ENCODE results near the gene CCDC137. TPM values are rescaled to one million over a fixed set of nuclear protein-coding genes. Genes with fewer than 3 reads are reported as not detected.
A peak's percentile ranks its signal among the peaks of the same experiment; 100 is the strongest.

The CCDC137 gene
- total RNA-seq, 3 donors from 2014 or later = 15.5 to 19.6 (median 15.6) TPM

DNA sequence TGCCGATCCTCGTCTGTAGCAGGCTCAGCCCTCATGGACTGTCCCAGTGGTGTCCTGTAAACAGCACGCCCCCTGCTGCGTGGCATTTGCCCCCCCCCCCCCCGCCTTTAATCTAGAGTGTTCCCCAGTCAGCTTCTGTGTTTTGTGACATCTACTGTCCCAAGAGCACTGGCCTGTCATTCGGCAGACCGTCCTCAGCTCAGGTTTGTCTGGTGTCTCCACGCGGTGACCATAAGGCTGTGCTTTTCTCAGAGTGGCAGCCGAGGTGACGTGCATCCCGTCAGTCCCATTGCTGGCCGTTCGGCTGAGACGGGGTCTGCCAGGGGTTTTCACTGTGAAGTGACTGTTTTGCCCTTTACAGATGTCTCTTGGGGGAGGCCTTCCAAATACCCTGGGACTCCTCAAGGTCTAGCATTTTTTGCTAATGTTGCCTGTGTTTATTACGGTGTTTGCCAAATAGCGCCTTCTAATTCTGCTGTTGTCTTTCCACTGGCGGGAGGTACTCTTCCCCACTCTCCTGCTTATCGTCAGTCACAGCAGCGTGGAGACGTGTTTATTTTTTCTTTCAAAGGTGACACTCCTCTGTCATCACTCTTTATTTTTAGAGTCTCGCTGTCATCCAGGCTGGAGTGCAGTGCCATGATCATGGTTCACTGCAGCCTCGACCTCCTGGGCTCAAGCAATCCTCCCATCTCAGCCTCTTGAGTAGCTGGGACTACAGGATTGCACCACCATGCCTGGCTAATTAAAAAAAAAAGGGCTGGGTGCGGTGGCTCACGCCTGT, 30.9 kb downstream of the CCDC137 start:
- H3K4me3 ChIP-seq = no peak overlapping the region
- peaks cover 17% of the 10 kb centered on the region for H3K4me1 ChIP-seq (ENCODE audit: low read depth)
- DNase-seq (no peak), ATAC-seq (no peak)
- intact Hi-C loops (cut with DNase I, micrococcal nuclease) = no loop called here
- H3K36me3 ChIP-seq (ENCODE audit: low read depth) = peaks cover 16% of the 10 kb centered on the region
- TF ChIP-seq, protein P1, sequence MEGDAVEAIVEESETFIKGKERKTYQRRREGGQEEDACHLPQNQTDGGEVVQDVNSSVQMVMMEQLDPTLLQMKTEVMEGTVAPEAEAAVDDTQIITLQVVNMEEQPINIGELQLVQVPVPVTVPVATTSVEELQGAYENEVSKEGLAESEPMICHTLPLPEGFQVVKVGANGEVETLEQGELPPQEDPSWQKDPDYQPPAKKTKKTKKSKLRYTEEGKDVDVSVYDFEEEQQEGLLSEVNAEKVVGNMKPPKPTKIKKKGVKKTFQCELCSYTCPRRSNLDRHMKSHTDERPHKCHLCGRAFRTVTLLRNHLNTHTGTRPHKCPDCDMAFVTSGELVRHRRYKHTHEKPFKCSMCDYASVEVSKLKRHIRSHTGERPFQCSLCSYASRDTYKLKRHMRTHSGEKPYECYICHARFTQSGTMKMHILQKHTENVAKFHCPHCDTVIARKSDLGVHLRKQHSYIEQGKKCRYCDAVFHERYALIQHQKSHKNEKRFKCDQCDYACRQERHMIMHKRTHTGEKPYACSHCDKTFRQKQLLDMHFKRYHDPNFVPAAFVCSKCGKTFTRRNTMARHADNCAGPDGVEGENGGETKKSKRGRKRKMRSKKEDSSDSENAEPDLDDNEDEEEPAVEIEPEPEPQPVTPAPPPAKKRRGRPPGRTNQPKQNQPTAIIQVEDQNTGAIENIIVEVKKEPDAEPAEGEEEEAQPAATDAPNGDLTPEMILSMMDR (IDR thresholded peaks at IDR 0.05) = no peak
- no peaks in the 10 kb centered on the region for H3K9me3 ChIP-seq

DNA sequence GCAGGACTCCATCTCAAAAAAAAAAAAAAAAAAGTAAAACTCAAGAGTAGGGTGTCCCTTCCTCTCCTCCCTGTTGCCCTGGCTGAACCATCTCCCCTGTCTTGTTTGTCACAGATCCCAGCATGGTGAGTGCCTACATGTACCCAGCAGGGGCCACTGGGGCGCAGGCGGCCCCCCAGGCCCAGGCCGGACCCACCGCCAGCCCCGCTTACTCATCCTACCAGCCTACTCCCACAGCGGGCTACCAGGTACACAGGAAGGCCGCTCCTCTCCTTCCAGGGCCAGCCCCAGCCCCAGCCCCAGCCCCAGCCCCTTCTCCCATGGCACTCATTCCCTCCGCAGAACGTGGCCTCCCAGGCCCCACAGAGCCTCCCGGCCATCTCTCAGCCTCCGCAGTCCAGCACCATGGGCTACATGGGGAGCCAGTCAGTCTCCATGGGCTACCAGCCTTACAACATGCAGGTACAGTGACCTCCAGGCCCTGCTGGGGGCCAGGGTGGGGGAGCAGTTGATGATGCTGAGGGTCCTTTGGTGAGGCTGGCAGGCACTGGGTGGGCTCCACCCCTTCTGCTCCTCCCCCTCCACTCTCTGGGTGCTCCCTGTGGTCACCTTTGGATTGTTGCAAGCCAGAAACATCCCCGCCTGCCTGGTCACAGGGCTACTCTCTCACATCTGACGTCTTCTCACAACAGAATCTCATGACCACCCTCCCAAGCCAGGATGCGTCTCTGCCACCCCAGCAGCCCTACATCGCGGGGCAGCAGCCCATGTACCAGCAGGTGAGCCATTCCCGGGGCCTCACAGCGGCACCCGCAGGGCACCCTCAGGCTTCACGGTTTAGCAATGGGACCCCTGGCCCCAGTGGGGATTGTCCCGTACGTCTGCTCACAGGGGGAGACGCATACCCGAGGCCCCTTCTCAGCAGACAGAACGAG, 34.1 kb downstream of the CCDC137 start:
- Histone ChIP-seq H3K4me1 (ENCODE audit: low read depth) (peaks cover 29% of the 10 kb centered on the region), H3K36me3 (ENCODE audit: low read depth) (peaks cover 6% of the 10 kb centered on the region), H3K4me3 (no peak overlapping the region), H3K9me3 (no peaks in the 10 kb centered on the region)
- TF ChIP-seq, protein P1 (IDR thresholded peaks at IDR 0.05) = no peak
- ATAC-seq (no peak), DNase-seq (peak in 1 of 3 donors; percentile 54)
- intact Hi-C loops (cut with DNase I, micrococcal nuclease) = no loop called here

DNA sequence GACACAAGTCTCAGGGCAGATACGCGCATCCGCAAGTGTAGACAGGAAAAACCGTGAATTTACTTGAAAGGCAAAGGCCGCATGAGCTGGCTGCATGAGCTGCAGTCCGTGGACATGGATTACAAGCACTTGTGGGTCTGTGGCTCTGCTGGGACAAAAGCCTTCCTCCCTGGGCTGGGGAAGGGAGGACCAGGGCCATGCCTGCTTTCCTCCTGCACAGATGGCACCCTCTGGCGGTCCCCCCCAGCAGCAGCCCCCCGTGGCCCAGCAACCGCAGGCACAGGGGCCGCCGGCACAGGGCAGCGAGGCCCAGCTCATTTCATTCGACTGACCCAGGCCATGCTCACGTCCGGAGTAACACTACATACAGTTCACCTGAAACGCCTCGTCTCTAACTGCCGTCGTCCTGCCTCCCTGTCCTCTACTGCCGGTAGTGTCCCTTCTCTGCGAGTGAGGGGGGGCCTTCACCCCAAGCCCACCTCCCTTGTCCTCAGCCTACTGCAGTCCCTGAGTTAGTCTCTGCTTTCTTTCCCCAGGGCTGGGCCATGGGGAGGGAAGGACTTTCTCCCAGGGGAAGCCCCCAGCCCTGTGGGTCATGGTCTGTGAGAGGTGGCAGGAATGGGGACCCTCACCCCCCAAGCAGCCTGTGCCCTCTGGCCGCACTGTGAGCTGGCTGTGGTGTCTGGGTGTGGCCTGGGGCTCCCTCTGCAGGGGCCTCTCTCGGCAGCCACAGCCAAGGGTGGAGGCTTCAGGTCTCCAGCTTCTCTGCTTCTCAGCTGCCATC, 34.9 kb downstream of the CCDC137 start:
- TF ChIP-seq, protein P1 (IDR thresholded peaks at IDR 0.05) = no peak
- ATAC-seq = no peak
- peak in 2 of 3 donors; percentile 11 to 48 for DNase-seq
- Histone ChIP-seq H3K36me3 (ENCODE audit: low read depth) (peaks cover 3% of the 10 kb centered on the region), H3K9me3 (no peaks in the 10 kb centered on the region), H3K4me3 (no peak overlapping the region), H3K4me1 (ENCODE audit: low read depth) (peaks cover 29% of the 10 kb centered on the region)
- intact Hi-C loops (cut with DNase I, micrococcal nuclease) = no loop called here

DNA sequence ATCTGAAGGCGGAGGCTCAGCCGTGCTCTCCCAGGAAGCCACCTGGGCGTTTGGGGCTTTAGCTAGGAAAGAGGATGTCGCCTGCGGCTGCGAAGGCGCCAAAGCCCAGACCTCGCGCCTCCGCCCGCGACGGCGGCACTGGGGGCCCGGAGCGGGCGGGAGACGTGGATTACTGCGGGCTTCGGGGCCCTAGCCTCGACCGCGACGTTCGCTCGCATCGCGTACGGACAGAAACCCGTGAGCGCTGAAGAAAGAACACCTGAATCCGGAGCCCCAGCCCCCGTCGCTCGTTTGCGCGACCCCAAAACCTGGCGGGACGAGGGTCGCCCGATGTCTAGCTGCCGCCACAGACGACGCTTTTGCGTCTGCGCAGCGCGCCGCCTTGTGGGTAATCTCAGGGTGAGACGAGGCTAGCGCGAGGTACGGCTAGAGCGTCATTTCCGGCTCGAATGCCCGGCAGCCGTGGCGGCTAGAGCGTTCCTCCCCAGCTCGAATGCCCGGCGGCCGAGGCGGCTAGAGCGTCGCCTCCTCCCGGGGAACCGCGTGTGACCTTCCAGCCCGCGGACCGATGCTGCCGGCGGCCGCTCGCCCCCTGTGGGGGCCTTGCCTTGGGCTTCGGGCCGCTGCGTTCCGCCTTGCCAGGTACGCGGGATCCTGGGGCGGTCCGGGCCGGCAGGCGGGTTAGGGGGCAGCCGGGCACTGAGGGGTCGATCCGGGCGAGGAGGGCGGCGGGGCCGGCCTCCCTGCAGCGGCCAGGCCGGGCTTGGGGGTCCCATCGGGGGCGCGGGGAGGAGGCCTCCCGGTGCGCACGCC, 36.6 kb downstream of the CCDC137 start, which contains the start of gene MRPL12:
Gene MRPL12, plus strand, starts transcription at position 434 of the 813 bp plus-strand sequence. Its CDS starts 135 bp downstream, at position 569.
- TF ChIP-seq, protein P1 (IDR thresholded peaks at IDR 0.05) = no peak
- intact Hi-C loops (cut with DNase I, micrococcal nuclease) = no loop called here
- peak; percentile 95 to 96 (median 96) for DNase-seq
- Histone ChIP-seq H3K4me1 (ENCODE audit: low read depth) (peaks cover 29% of the 10 kb centered on the region), H3K36me3 (ENCODE audit: low read depth) (no peaks in the 10 kb centered on the region), H3K9me3 (no peaks in the 10 kb centered on the region), H3K4me3 (peak within 1 kb of the TSS; percentile 97)
- ATAC-seq = peak; percentile 96

All from mucosa of descending colon (tissue), 3 donors.